AG04450 (cell line): ENCODE measurements around the gene PAM16. TPM values are rescaled to one million over a fixed set of nuclear protein-coding genes. Genes with fewer than 3 reads are reported as not detected.
A peak's percentile ranks its signal among the peaks of the same experiment; 100 is the strongest.

Experiments used
- CTCF ChIA-PET: fragments of 300-600, 350-600 bp; formaldehyde crosslinking; extraction: SDS; loops from one replicate; lab custom pipeline; 2022; ENCODE audit warnings: antibody characterized with exemption, inconsistent platforms; lab: Charles Lee
- POLR2A ChIA-PET: fragments of 350-600 bp; formaldehyde crosslinking; extraction: SDS; loops from one replicate; lab custom pipeline; 2021; ENCODE audit warnings: antibody characterized with exemption, inconsistent platforms; lab: Yijun Ruan, JAX
- DNase-seq: peaks from one replicate; pipeline ENCODE4 v3.0.0-alpha.2; 2011; ENCODE audit warnings: low read depth, low spot score
- H3K27ac ChIP-seq: one replicate; pipeline ENCODE4 v1.5.1; 2012; ENCODE audit warnings: low read depth, low read length, control low read depth
- H3K27me3 ChIP-seq: one replicate; pipeline ENCODE4 v1.6.0; 2012; ENCODE audit warnings: low read length; ENCODE audit not compliant: control insufficient read depth, insufficient read depth
- H3K4me3 ChIP-seq: 2 replicates; pipeline ENCODE4 v1.5.1; 2011; ENCODE audit warnings: mild to moderate bottlenecking, low read depth, low read length, control low read depth
- H3K9me3 ChIP-seq: 2 replicates; pipeline ENCODE4 v1.5.1; 2012; ENCODE audit warnings: low read length; ENCODE audit not compliant: control insufficient read depth, insufficient read depth
- polyA plus RNA-seq: library from polyadenylated mRNA; depleted of rRNA; stranded (reverse); fragments of >200 nt; gene quantifications from 2 replicates; pipeline ENCODE4 v1.2.3, GENCODE V29; 2011
- TF ChIP-seq, protein P1 (sequence below): IDR thresholded peaks from 2 replicates; pipeline ENCODE4 v1.5.1; 2011; ENCODE audit warnings: low read depth, low read length, control low read depth, inconsistent platforms

PAM16 gene
- polyA plus RNA-seq, 1 experiment: 18.4 TPM

DNA sequence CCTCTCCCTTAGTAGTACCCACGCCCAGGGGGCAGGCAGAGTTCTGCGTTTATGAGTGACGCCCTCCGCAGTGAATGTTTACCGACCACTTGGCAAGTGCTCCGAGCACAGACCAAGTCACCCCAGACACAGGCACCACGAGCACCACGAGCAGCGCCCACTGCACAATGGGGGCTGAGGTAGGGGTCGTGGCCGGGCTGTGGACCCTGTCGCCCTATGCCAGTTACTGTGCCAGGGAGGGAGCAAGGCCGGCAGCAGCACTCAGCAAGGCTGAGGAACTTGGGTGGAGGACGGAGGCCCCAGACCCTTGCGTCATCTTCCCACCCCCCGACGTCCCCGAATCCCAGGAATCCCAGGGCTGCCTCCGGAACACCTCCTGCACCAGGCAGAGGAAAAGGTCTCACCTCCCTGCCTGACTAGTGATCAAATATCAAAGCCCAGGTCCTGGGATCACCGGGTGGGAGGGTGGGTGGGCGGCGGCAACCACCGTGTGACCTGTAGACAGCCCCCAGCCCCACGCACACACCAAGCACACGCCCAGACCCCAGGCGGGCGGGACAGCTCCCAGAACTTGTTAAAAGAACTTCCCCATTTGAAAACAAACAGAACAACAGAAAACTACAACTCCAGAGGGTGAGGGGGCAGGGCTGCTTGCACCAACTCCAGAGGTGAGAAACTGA lies 25.9 kb upstream of the PAM16 start:
- ChIA-PET POLR2A (interaction anchor here (1.5 to 4.3 kb wide), 2 partner anchors 11 to 15 kb away, joined by 4 to 34 read pairs; no protein-coding TSS in a partner anchor), CTCF (interaction anchor here (1.0 to 9.1 kb wide), 3 partner anchors 17 to 176 kb away, joined by 3 to 55 read pairs (median 9); no protein-coding TSS in a partner anchor)
- Histone ChIP-seq H3K9me3 (peaks cover 4% of the 10 kb centered on the region; the same call in 1 of the 2 replicates), H3K4me3 (peak overlapping the region; percentile 48; the same call in 1 of the 2 replicates), H3K27me3 (no peaks in the 10 kb centered on the region), H3K27ac (peak overlapping the region; percentile 21)
- DNase-seq: no peak
- TF ChIP-seq, protein P1, sequence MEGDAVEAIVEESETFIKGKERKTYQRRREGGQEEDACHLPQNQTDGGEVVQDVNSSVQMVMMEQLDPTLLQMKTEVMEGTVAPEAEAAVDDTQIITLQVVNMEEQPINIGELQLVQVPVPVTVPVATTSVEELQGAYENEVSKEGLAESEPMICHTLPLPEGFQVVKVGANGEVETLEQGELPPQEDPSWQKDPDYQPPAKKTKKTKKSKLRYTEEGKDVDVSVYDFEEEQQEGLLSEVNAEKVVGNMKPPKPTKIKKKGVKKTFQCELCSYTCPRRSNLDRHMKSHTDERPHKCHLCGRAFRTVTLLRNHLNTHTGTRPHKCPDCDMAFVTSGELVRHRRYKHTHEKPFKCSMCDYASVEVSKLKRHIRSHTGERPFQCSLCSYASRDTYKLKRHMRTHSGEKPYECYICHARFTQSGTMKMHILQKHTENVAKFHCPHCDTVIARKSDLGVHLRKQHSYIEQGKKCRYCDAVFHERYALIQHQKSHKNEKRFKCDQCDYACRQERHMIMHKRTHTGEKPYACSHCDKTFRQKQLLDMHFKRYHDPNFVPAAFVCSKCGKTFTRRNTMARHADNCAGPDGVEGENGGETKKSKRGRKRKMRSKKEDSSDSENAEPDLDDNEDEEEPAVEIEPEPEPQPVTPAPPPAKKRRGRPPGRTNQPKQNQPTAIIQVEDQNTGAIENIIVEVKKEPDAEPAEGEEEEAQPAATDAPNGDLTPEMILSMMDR: no peak

DNA sequence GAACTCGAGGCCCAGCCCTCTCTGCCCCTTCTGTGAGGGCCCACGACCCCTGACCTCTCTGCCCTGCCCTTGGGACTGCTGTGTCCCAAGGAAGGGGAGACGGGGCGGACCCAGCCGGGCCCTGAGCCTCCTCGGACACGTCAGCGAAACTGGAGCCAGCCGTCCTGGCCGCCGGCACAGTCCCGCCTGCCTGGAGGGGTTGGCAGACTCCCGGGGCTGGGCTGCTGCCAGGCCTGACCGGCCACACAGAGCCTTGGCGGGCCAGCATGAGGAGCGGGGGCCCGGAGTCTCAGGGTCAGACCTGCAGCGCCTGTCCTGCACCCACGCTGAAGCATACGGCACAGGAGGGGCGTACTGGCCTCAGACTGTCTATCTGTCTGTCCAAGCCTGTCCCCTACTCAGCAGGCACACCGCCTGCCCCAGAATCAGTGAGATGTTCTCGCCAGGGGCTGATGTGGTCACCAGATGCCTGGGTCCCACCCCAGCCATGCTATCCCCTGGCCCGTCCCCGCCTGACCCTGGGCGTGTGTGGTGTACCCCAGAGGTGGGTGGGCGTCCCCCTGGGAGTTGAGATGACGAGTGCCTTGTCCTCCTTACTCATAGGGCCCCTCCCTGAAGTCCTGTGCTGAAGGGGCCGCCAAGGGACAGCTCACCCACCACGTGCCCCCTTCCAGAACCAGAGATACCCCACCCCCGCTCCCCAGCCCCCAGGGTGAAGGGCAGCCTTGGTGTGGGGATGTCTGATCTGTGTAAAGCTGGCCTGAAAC lies 25.2 kb upstream of the PAM16 start:
- peaks cover 4% of the 10 kb centered on the region; the same call in 1 of the 2 replicates for H3K9me3 ChIP-seq
- CTCF ChIA-PET: interaction anchor here (3.2 to 9.1 kb wide), 2 partner anchors 17 to 27 kb away, joined by 9 to 55 read pairs; no protein-coding TSS in a partner anchor
- TF ChIP-seq, protein P1: no peak
- H3K27me3 ChIP-seq: no peaks in the 10 kb centered on the region
- H3K4me3 ChIP-seq: peak overlapping the region; percentile 48
- peak overlapping the region; percentile 87 for H3K27ac ChIP-seq
- DNase-seq: peak; percentile 57
- POLR2A ChIA-PET: interaction anchor here (0.5 to 4.3 kb wide), 3 partner anchors 13 to 20 kb away, joined by 3 to 34 read pairs (median 4); no protein-coding TSS in a partner anchor

DNA sequence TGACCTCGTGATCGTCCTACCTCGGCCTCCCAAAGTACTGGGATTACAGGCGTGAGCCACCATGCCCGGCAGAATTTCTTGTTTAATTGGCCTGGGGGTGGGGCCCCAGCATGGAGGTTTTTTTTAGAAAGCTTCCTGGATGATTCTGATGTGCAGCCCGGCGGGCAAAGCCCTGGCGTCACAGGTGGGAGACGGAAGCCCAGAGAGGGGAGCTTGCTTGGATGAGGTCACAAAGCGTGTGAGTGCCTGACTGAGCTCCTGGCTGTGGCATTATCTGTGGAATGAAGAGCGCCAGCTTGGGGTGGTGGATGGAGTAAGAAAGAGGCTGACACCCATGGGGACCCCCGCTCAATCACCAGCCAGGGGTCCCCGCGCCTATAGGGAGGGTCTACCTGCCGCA lies 24.6 kb upstream of the PAM16 start:
- H3K4me3 ChIP-seq: peak overlapping the region; percentile 48
- no peaks in the 10 kb centered on the region for H3K27me3 ChIP-seq
- H3K27ac ChIP-seq: peak overlapping the region; percentile 87
- DNase-seq: no peak
- ChIA-PET CTCF (interaction anchor here (9.1 kb wide), 1 partner anchor 27 kb away, joined by 55 read pairs; no protein-coding TSS in a partner anchor), POLR2A (interaction anchor here (0.5 to 4.3 kb wide), 4 partner anchors 14 to 23 kb away, joined by 3 to 34 read pairs (median 4); no protein-coding TSS in a partner anchor)
- H3K9me3 ChIP-seq: no peaks in the 10 kb centered on the region; the same call in 1 of the 2 replicates
- TF ChIP-seq, protein P1: no peak

DNA sequence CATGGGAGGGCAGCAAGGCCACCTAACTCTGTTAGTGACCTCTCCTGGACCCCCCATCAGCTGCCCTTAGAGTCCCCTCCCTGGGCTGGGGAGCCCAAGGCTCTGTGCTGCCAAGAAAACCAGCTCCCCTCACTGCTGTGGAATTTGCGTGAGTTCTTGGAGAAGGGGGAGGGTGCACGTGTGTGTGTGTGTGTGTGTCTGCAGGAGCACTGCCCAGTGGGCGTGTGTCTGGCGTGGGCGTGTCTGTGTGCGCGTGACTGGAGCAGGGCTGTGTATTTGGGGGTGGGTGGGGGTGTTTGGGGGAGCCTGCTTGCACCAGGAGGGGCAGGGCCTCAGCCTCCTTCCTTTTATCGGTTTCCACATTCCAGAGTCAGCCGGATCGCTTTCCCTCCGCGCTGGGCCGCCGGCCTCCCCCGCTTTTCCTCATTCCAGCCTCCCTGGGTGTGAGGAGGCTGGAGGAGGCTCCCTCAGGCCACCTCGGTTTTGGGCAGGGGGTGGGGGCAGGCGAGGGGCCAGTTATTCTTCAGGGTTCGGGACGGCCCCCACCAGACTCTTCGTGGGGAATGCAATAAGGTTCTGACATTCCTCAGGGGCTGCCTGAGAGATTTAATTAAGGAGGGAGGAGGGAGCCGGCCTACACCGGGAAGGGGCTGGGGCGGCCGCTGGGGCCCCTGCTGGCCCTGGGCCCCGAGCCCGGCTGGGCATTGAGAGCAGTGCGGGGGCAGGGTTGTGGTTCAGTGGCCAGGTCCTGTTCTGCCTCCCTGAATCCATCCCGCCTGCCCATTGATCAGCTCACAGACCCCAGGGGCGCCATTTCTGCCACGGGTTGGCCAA lies 23.0 kb upstream of the PAM16 start:
- Histone ChIP-seq H3K9me3 (no peaks in the 10 kb centered on the region; the same call in 1 of the 2 replicates), H3K4me3 (peak overlapping the region; percentile 97), H3K27me3 (no peaks in the 10 kb centered on the region), H3K27ac (peak overlapping the region; percentile 96)
- ChIA-PET CTCF (interaction anchor here (0.9 to 9.1 kb wide), 3 partner anchors 15 to 85 kb away, joined by 3 to 55 read pairs (median 5); no protein-coding TSS in a partner anchor), POLR2A (interaction anchor here (0.6 to 4.3 kb wide), 15 partner anchors 7 to 106 kb away, joined by 3 to 34 read pairs (median 4); partner anchors contain the start of genes PAM16 and TFAP4)
- TF ChIP-seq, protein P1: no peak
- peak; percentile 93 for DNase-seq
